Keratinocyte (primary cell): ENCODE measurements around the gene P2RX2. TPM values are rescaled to one million over a fixed set of nuclear protein-coding genes. Genes with fewer than 3 reads are reported as not detected.

Experiments used
- DNase-seq: peaks from one replicate; pipeline ENCODE4 v3.0.0-alpha.2; 2011; ENCODE audit warnings: low read depth, missing footprints, low spot score
- FAIRE-seq: peaks from 2 replicates; lab custom pipeline; 2011; peaks lifted over from hg19 to GRCh38; lab: Jason Lieb, UNC
- H2AFZ ChIP-seq: 2 replicates; pipeline ENCODE4 v1.6.0; 2012; ENCODE audit warnings: low read length, control low read depth, inconsistent platforms; ENCODE audit not compliant: control insufficient read depth
- H3K27ac ChIP-seq: 2 replicates; pipeline ENCODE4 v1.5.1; 2011; ENCODE audit warnings: low read length; ENCODE audit not compliant: control insufficient read depth, insufficient read depth
- H3K27me3 ChIP-seq: 3 replicates; pipeline ENCODE4 v1.6.0; 2011; ENCODE audit warnings: low read length; ENCODE audit not compliant: control insufficient read depth, insufficient read depth; ENCODE audit errors: extremely low read depth
- H3K36me3 ChIP-seq, 2 experiments: 2 replicates in 1 of 2; 3 replicates in 1 of 2; pipeline ENCODE4 v1.5.1; 2011; ENCODE audit warnings: low read length in 2 of 2, mild to moderate bottlenecking in 1 of 2; ENCODE audit not compliant: control insufficient read depth in 2 of 2, insufficient read depth in 2 of 2; ENCODE audit errors: extremely low read depth in 1 of 2
- H3K4me1 ChIP-seq: 3 replicates; pipeline ENCODE4 v1.5.1; 2011; ENCODE audit warnings: low read length; ENCODE audit not compliant: control insufficient read depth, insufficient read depth; ENCODE audit errors: extremely low read depth
- H3K4me2 ChIP-seq: 3 replicates; pipeline ENCODE4 v1.6.0; 2011; ENCODE audit warnings: low read depth, low read length; ENCODE audit not compliant: control insufficient read depth, insufficient read depth; ENCODE audit errors: extremely low read depth
- H3K4me3 ChIP-seq, 3 experiments: fragments of 200-600 bp in 1 of 3; sonication (generic) in 1 of 3; 2 replicates in 2 of 3; 3 replicates in 1 of 3; pipeline ENCODE4 v1.5.1; 2011 to 2016; ENCODE audit warnings: low read length in 3 of 3, mild to moderate bottlenecking in 3 of 3, control low read depth in 2 of 3, inconsistent platforms in 1 of 3, low read depth in 1 of 3, mixed read lengths in 1 of 3, mixed run types in 1 of 3, moderate library complexity in 1 of 3; ENCODE audit not compliant: control insufficient read depth in 2 of 3, insufficient read depth in 2 of 3; ENCODE audit errors: extremely low read depth in 1 of 3
- H3K79me2 ChIP-seq: 2 replicates; pipeline ENCODE4 v1.6.0; 2012; ENCODE audit warnings: low read length; ENCODE audit not compliant: control insufficient read depth, insufficient read depth
- H3K9ac ChIP-seq: 3 replicates; pipeline ENCODE4 v1.6.0; 2011; ENCODE audit warnings: low read length; ENCODE audit not compliant: control insufficient read depth, insufficient read depth; ENCODE audit errors: extremely low read depth
- H3K9me1 ChIP-seq: 3 replicates; pipeline ENCODE4 v1.6.0; 2011; ENCODE audit warnings: low read length; ENCODE audit not compliant: control insufficient read depth, insufficient read depth; ENCODE audit errors: extremely low read depth
- H3K9me3 ChIP-seq: 2 replicates; pipeline ENCODE4 v1.5.1; 2012; ENCODE audit warnings: low read depth, low read length; ENCODE audit not compliant: control insufficient read depth
- H4K20me1 ChIP-seq: 3 replicates; pipeline ENCODE4 v1.6.0; 2011; ENCODE audit warnings: low read length; ENCODE audit not compliant: control insufficient read depth, insufficient read depth; ENCODE audit errors: extremely low read depth
- CTCF ChIP-seq, 3 experiments: IDR thresholded peaks in 1 of 3; conservative IDR thresholded peaks in 1 of 3; optimal IDR thresholded peaks in 1 of 3; 2 replicates in 2 of 3; 3 replicates in 1 of 3; pipeline versions ENCODE3 to v1.5.1; 2011; ENCODE audit warnings: low read length in 3 of 3, mild to moderate bottlenecking in 3 of 3, moderate library complexity in 2 of 3, control low read depth in 1 of 3, inconsistent platforms in 1 of 3; ENCODE audit not compliant: insufficient read depth in 2 of 3; ENCODE audit errors: extremely low read depth in 1 of 3
- EZH2 ChIP-seq: IDR thresholded peaks from one replicate; pipeline ENCODE4 v1.6.1; 2012; ENCODE audit warnings: inconsistent platforms, mild to moderate bottlenecking, low read length, moderate library complexity
- dilution Hi-C: fragments of 300-500 bp; cut with MboI; formaldehyde crosslinking; loops from one replicate; pipeline ENCODE4 v1.7.0; 2020; ENCODE audit warnings: low sequenced_read_pairs; ENCODE audit not compliant: extremely low pct_ligation_motif_present
- polyA plus RNA-seq, 5 experiments: library from polyadenylated mRNA; depleted of rRNA in 3 of 5; stranded (reverse) in 3 of 5; stranded (forward) in 1 of 5; unstranded in 1 of 5; fragments of >200 nt; gene quantifications; 1 replicate in 1 of 5; 2 replicates in 3 of 5; 3 replicates in 1 of 5; pipeline versions ENCODE4 v1.2.1 to v1.2.3, GENCODE V29; 2011 to 2012; ENCODE audit warnings: missing spikeins in 2 of 5, low read depth in 1 of 5, low replicate concordance in 1 of 5

Gene P2RX2
- polyA plus RNA-seq, 1 donor (not counting 4 experiments of a cell fraction or from before 2014, with no cell fraction given) = not detected

GRCh38 chr12:132606927-132607326, 11.6 kb upstream of the P2RX2 start:
- TF ChIP-seq EZH2 = no peak
- TF ChIP-seq CTCF (optimal IDR thresholded peaks at IDR 0.05 in 1 of 3, IDR thresholded peaks at IDR 0.05 in 1 of 3, conservative IDR thresholded peaks at IDR 0.05 in 1 of 3; ENCODE audit: extremely low read depth in 1 of 3, insufficient read depth in 2 of 3, low read length in 3 of 3) = no peak
- no peak overlapping the region for H2AFZ ChIP-seq
- no peaks in the 10 kb centered on the region for H3K9me3 ChIP-seq
- H3K9ac ChIP-seq = no peak overlapping the region
- peaks cover 90% of the 10 kb centered on the region for H3K27me3 ChIP-seq
- DNase-seq (no peak), FAIRE-seq (no peak)
- H3K4me1 ChIP-seq = no peaks in the 10 kb centered on the region
- no peaks in the 10 kb centered on the region for H3K36me3 ChIP-seq
- H3K27ac ChIP-seq = no peak overlapping the region
- dilution Hi-C loops = no loop called here
- no peak overlapping the region for H3K4me3 ChIP-seq
- H3K79me2 ChIP-seq = no peaks in the 10 kb centered on the region
- no peaks in the 10 kb centered on the region for H4K20me1 ChIP-seq
- H3K4me2 ChIP-seq = no peak overlapping the region
- H3K9me1 ChIP-seq = no peaks in the 10 kb centered on the region

- Histone ChIP-seq H3K36me3 (no peaks in the 10 kb centered on the region), H3K4me3 (no peak overlapping the region), H4K20me1 (no peaks in the 10 kb centered on the region), H3K9me1 (no peaks in the 10 kb centered on the region), H3K4me1 (no peaks in the 10 kb centered on the region), H3K9ac (no peak overlapping the region), H3K27ac (no peak overlapping the region), H3K27me3 (peaks cover 79% of the 10 kb centered on the region), H3K4me2 (no peak overlapping the region), H3K79me2 (no peaks in the 10 kb centered on the region), H3K9me3 (no peaks in the 10 kb centered on the region), H2AFZ (no peak overlapping the region)
- no peak for FAIRE-seq
- no peak for DNase-seq
- dilution Hi-C loops = no loop called here
- TF ChIP-seq CTCF (optimal IDR thresholded peaks at IDR 0.05 in 1 of 3, IDR thresholded peaks at IDR 0.05 in 1 of 3, conservative IDR thresholded peaks at IDR 0.05 in 1 of 3; ENCODE audit: extremely low read depth in 1 of 3, insufficient read depth in 2 of 3, low read length in 3 of 3) (no peak), EZH2 (no peak)
Observed at GRCh38 chr12:132608231-132609171, 10.1 kb upstream of the P2RX2 start.
